Measurements from ENCODE around the gene TUBGCP3.
"Not testable (repeated sequence)": the region's sequence is repeated elsewhere in the genome, so short reads cannot be mapped to it uniquely, and the experiment has no call there.

Gene TUBGCP3

GRCh38 chr13:112587764-112588489 lies at the start of gene TUBGCP3:
TSS of gene TUBGCP3 (minus strand) at chr13:112588153. CDS start at chr13:112587980, 173 bp downstream.
- H3K9ac ChIP-seq (ENCODE audit: low read depth, low read length): peak within 1 kb of the TSS; percentile 94
- H3K27me3 ChIP-seq (ENCODE audit: insufficient read depth, low read length): peaks cover 6% of the 10 kb centered on the region
- no peaks in the 10 kb centered on the region for H3K36me3 ChIP-seq (ENCODE audit: insufficient read depth, low read depth, low read length)
- peak within 1 kb of the TSS; percentile 96 for H3K4me3 ChIP-seq (ENCODE audit: low read length)
- H3K27ac ChIP-seq (ENCODE audit: low read length): peak within 1 kb of the TSS; percentile 93
- peaks cover 9% of the 10 kb centered on the region; the same call in 1 of the 2 replicates for H3K4me1 ChIP-seq (ENCODE audit: insufficient read depth, low read length)
- H3K9me3 ChIP-seq (ENCODE audit: insufficient read depth, low read depth, low read length): no peaks in the 10 kb centered on the region

GRCh38 chr13:112637017-112637801 lies 49.3 kb upstream of the TUBGCP3 start:
- H3K9me3 ChIP-seq (ENCODE audit: insufficient read depth, low read depth, low read length): no peaks in the 10 kb centered on the region

GRCh38 chr13:112636401-112636975 lies 48.5 kb upstream of the TUBGCP3 start:
- Histone ChIP-seq H3K9ac (ENCODE audit: low read depth, low read length) (no peak overlapping the region), H3K27ac (ENCODE audit: low read length) (no peak overlapping the region), H3K9me3 (ENCODE audit: insufficient read depth, low read depth, low read length) (no peaks in the 10 kb centered on the region), H3K27me3 (ENCODE audit: insufficient read depth, low read length) (peaks cover 29% of the 10 kb centered on the region), H3K4me3 (ENCODE audit: low read length) (no peak overlapping the region), H3K36me3 (ENCODE audit: insufficient read depth, low read depth, low read length) (no peaks in the 10 kb centered on the region), H3K4me1 (ENCODE audit: insufficient read depth, low read length) (no peaks in the 10 kb centered on the region)

More at GRCh38 chr13:112637017-112637801, 49.3 kb upstream of the TUBGCP3 start:
- no peak overlapping the region for H3K9ac ChIP-seq (ENCODE audit: low read depth, low read length)
- no peaks in the 10 kb centered on the region for H3K4me1 ChIP-seq (ENCODE audit: insufficient read depth, low read length)
- no peak overlapping the region for H3K4me3 ChIP-seq (ENCODE audit: low read length)
- H3K27me3 ChIP-seq (ENCODE audit: insufficient read depth, low read length): peaks cover 29% of the 10 kb centered on the region
- H3K27ac ChIP-seq (ENCODE audit: low read length): no peak overlapping the region
- no peaks in the 10 kb centered on the region for H3K36me3 ChIP-seq (ENCODE audit: insufficient read depth, low read depth, low read length)

- Histone ChIP-seq H3K27me3 (ENCODE audit: insufficient read depth, low read length) (peaks cover 25% of the 10 kb centered on the region), H3K9ac (ENCODE audit: low read depth, low read length) (no peak overlapping the region), H3K4me1 (ENCODE audit: insufficient read depth, low read length) (no peaks in the 10 kb centered on the region), H3K4me3 (ENCODE audit: low read length) (no peak overlapping the region), H3K9me3 (ENCODE audit: insufficient read depth, low read depth, low read length) (no peaks in the 10 kb centered on the region), H3K27ac (ENCODE audit: low read length) (no peak overlapping the region), H3K36me3 (ENCODE audit: insufficient read depth, low read depth, low read length) (no peaks in the 10 kb centered on the region)
Observed at GRCh38 chr13:112635323-112635722, 47.4 kb upstream of the TUBGCP3 start.

GRCh38 chr13:112634102-112634501 lies 46.1 kb upstream of the TUBGCP3 start:
- Histone ChIP-seq H3K27ac (ENCODE audit: low read length) (no peak overlapping the region), H3K4me3 (ENCODE audit: low read length) (no peak overlapping the region), H3K36me3 (ENCODE audit: insufficient read depth, low read depth, low read length) (no peaks in the 10 kb centered on the region), H3K9ac (ENCODE audit: low read depth, low read length) (no peak overlapping the region), H3K9me3 (ENCODE audit: insufficient read depth, low read depth, low read length) (no peaks in the 10 kb centered on the region), H3K4me1 (ENCODE audit: insufficient read depth, low read length) (no peaks in the 10 kb centered on the region), H3K27me3 (ENCODE audit: insufficient read depth, low read length) (peaks cover 13% of the 10 kb centered on the region)

- not testable (repeated sequence) for H3K4me3 ChIP-seq (ENCODE audit: low read length); H3K36me3 ChIP-seq (ENCODE audit: insufficient read depth, low read depth, low read length); H3K9me3 ChIP-seq (ENCODE audit: insufficient read depth, low read depth, low read length); H3K4me1 ChIP-seq (ENCODE audit: insufficient read depth, low read length); H3K27ac ChIP-seq (ENCODE audit: low read length); H3K9ac ChIP-seq (ENCODE audit: low read depth, low read length); H3K27me3 ChIP-seq (ENCODE audit: insufficient read depth, low read length)
Observed at GRCh38 chr13:112630226-112630625, 42.3 kb upstream of the TUBGCP3 start.

- H3K9me3 ChIP-seq (ENCODE audit: insufficient read depth, low read depth, low read length): no peaks in the 10 kb centered on the region
- H3K4me3 ChIP-seq (ENCODE audit: low read length): no peak overlapping the region
- no peak overlapping the region for H3K9ac ChIP-seq (ENCODE audit: low read depth, low read length)
- no peaks in the 10 kb centered on the region for H3K36me3 ChIP-seq (ENCODE audit: insufficient read depth, low read depth, low read length)
- H3K27me3 ChIP-seq (ENCODE audit: insufficient read depth, low read length): no peaks in the 10 kb centered on the region
- no peaks in the 10 kb centered on the region for H3K4me1 ChIP-seq (ENCODE audit: insufficient read depth, low read length)
- H3K27ac ChIP-seq (ENCODE audit: low read length): no peak overlapping the region
Observed at GRCh38 chr13:112629161-112629560, 41.2 kb upstream of the TUBGCP3 start.

GRCh38 chr13:112627613-112628012 lies 39.7 kb upstream of the TUBGCP3 start:
- H3K9me3 ChIP-seq (ENCODE audit: insufficient read depth, low read depth, low read length); H3K27ac ChIP-seq (ENCODE audit: low read length); H3K36me3 ChIP-seq (ENCODE audit: insufficient read depth, low read depth, low read length); H3K4me3 ChIP-seq (ENCODE audit: low read length); H3K27me3 ChIP-seq (ENCODE audit: insufficient read depth, low read length); H3K9ac ChIP-seq (ENCODE audit: low read depth, low read length); H3K4me1 ChIP-seq (ENCODE audit: insufficient read depth, low read length): not testable (repeated sequence)

- no peak overlapping the region for H3K4me3 ChIP-seq (ENCODE audit: low read length)
- H3K9ac ChIP-seq (ENCODE audit: low read depth, low read length): no peak overlapping the region
- H3K9me3 ChIP-seq (ENCODE audit: insufficient read depth, low read depth, low read length): no peaks in the 10 kb centered on the region
- no peaks in the 10 kb centered on the region for H3K36me3 ChIP-seq (ENCODE audit: insufficient read depth, low read depth, low read length)
- H3K4me1 ChIP-seq (ENCODE audit: insufficient read depth, low read length): no peaks in the 10 kb centered on the region
- H3K27ac ChIP-seq (ENCODE audit: low read length): no peak overlapping the region
- no peaks in the 10 kb centered on the region for H3K27me3 ChIP-seq (ENCODE audit: insufficient read depth, low read length)
Observed at GRCh38 chr13:112627161-112627560, 39.2 kb upstream of the TUBGCP3 start.

- Histone ChIP-seq H3K9ac (ENCODE audit: low read depth, low read length) (no peak overlapping the region), H3K27me3 (ENCODE audit: insufficient read depth, low read length) (no peaks in the 10 kb centered on the region), H3K27ac (ENCODE audit: low read length) (no peak overlapping the region), H3K4me3 (ENCODE audit: low read length) (no peak overlapping the region), H3K9me3 (ENCODE audit: insufficient read depth, low read depth, low read length) (no peaks in the 10 kb centered on the region), H3K4me1 (ENCODE audit: insufficient read depth, low read length) (no peaks in the 10 kb centered on the region), H3K36me3 (ENCODE audit: insufficient read depth, low read depth, low read length) (no peaks in the 10 kb centered on the region)
Observed at GRCh38 chr13:112626761-112627160, 38.8 kb upstream of the TUBGCP3 start.

GRCh38 chr13:112626124-112626523 lies 38.2 kb upstream of the TUBGCP3 start:
- Histone ChIP-seq H3K9me3 (ENCODE audit: insufficient read depth, low read depth, low read length) (no peaks in the 10 kb centered on the region), H3K36me3 (ENCODE audit: insufficient read depth, low read depth, low read length) (no peaks in the 10 kb centered on the region), H3K4me1 (ENCODE audit: insufficient read depth, low read length) (no peaks in the 10 kb centered on the region), H3K27ac (ENCODE audit: low read length) (no peak overlapping the region), H3K4me3 (ENCODE audit: low read length) (no peak overlapping the region), H3K9ac (ENCODE audit: low read depth, low read length) (no peak overlapping the region), H3K27me3 (ENCODE audit: insufficient read depth, low read length) (no peaks in the 10 kb centered on the region)

- Histone ChIP-seq H3K4me3 (ENCODE audit: low read length) (no peak overlapping the region), H3K36me3 (ENCODE audit: insufficient read depth, low read depth, low read length) (no peaks in the 10 kb centered on the region), H3K4me1 (ENCODE audit: insufficient read depth, low read length) (no peaks in the 10 kb centered on the region), H3K9me3 (ENCODE audit: insufficient read depth, low read depth, low read length) (no peaks in the 10 kb centered on the region), H3K9ac (ENCODE audit: low read depth, low read length) (no peak overlapping the region), H3K27ac (ENCODE audit: low read length) (no peak overlapping the region), H3K27me3 (ENCODE audit: insufficient read depth, low read length) (no peaks in the 10 kb centered on the region)
Observed at GRCh38 chr13:112625698-112626097, 37.7 kb upstream of the TUBGCP3 start.

All from iPS-20b (cell line).